ENCODE results near the gene USF3. TPM values are rescaled to one million over a fixed set of nuclear protein-coding genes. Genes with fewer than 3 reads are reported as not detected.

The USF3 gene
- total RNA-seq, 2 experiments from 2014 or later: 31.4 to 32.6 TPM

- no peak overlapping the region for H3K27ac ChIP-seq (ENCODE audit: low read depth in 1 of 2, low read length in 2 of 2)
Observed at GRCh38 chr3:113607219-113607596, 89.2 kb downstream of the USF3 start.

GRCh38 chr3:113606539-113607218, 89.8 kb downstream of the USF3 start:
- ATAC-seq (ENCODE audit: poor library complexity) (peak; percentile 91), DNase-seq (peak in 13 of 14 experiments; percentile 2 to 74 (median 20))
- Mint-ChIP-seq H3K9me3 (no peaks in the 10 kb centered on the region), H3K4me1 (ENCODE audit: low read depth) (peaks cover 29% of the 10 kb centered on the region), H3K27ac (peak overlapping the region; percentile 66), H3K27me3 (no peaks in the 10 kb centered on the region), H3K36me3 (ENCODE audit: low read depth) (peaks cover 93% of the 10 kb centered on the region), H3K4me3 (peak overlapping the region; percentile 27)
- Histone ChIP-seq H3K9me3 (ENCODE audit: control insufficient read depth in 1 of 2, insufficient read depth in 1 of 2, low read length in 2 of 2) (no peaks in the 10 kb centered on the region), H3K27ac (ENCODE audit: low read depth in 1 of 2, low read length in 2 of 2) (no peak overlapping the region), H3K4me3 (ENCODE audit: low read length) (no peak overlapping the region), H3K27me3 (ENCODE audit: control insufficient read depth in 1 of 2, insufficient read depth in 2 of 2, low read length in 2 of 2) (no peaks in the 10 kb centered on the region), H3K4me1 (ENCODE audit: insufficient read depth, low read length) (peaks cover 21% of the 10 kb centered on the region), H3K36me3 (ENCODE audit: insufficient read depth, low read length) (peaks cover 71% of the 10 kb centered on the region)
- intact Hi-C loops (cut with DNase I, micrococcal nuclease): no loop called here
- ChIA-PET POLR2A (interaction anchor here (1.0 kb wide), 1 partner anchor 140 kb away, joined by 3 read pairs; the partner anchor contains the start of gene ATP6V1A), CTCF (no interaction called here)
- no peak for TF ChIP-seq CTCF (IDR thresholded peaks at IDR 0.05)

More at GRCh38 chr3:113607219-113607596, 89.2 kb downstream of the USF3 start:
- ATAC-seq (ENCODE audit: poor library complexity) (no peak), DNase-seq (no peak)
- no peak overlapping the region for H3K4me3 ChIP-seq (ENCODE audit: low read length)
- no peaks in the 10 kb centered on the region for H3K9me3 ChIP-seq (ENCODE audit: control insufficient read depth in 1 of 2, insufficient read depth in 1 of 2, low read length in 2 of 2)
- H3K27me3 Mint-ChIP-seq: no peaks in the 10 kb centered on the region
- H3K27me3 ChIP-seq (ENCODE audit: control insufficient read depth in 1 of 2, insufficient read depth in 2 of 2, low read length in 2 of 2): no peaks in the 10 kb centered on the region
- CTCF ChIA-PET: no interaction called here
- POLR2A ChIA-PET: interaction anchor here (0.8 kb wide), 1 partner anchor 449 kb away, joined by 3 read pairs; no protein-coding TSS in a partner anchor
- peaks cover 93% of the 10 kb centered on the region for H3K36me3 Mint-ChIP-seq (ENCODE audit: low read depth)
- H3K27ac Mint-ChIP-seq: peak overlapping the region; percentile 66
- H3K9me3 Mint-ChIP-seq: no peaks in the 10 kb centered on the region
- peaks cover 29% of the 10 kb centered on the region for H3K4me1 Mint-ChIP-seq (ENCODE audit: low read depth)
- peaks cover 71% of the 10 kb centered on the region for H3K36me3 ChIP-seq (ENCODE audit: insufficient read depth, low read length)
- peaks cover 21% of the 10 kb centered on the region for H3K4me1 ChIP-seq (ENCODE audit: insufficient read depth, low read length)
- intact Hi-C loops (cut with DNase I, micrococcal nuclease): no loop called here
- TF ChIP-seq CTCF (IDR thresholded peaks at IDR 0.05): no peak
- no peak overlapping the region for H3K4me3 Mint-ChIP-seq

GRCh38 chr3:113602836-113603235, 93.6 kb downstream of the USF3 start:
- Histone ChIP-seq H3K9me3 (ENCODE audit: control insufficient read depth in 1 of 2, insufficient read depth in 1 of 2, low read length in 2 of 2) (no peaks in the 10 kb centered on the region), H3K36me3 (ENCODE audit: insufficient read depth, low read length) (peaks cover 48% of the 10 kb centered on the region), H3K4me1 (ENCODE audit: insufficient read depth, low read length) (peaks cover 21% of the 10 kb centered on the region), H3K27me3 (ENCODE audit: control insufficient read depth in 1 of 2, insufficient read depth in 2 of 2, low read length in 2 of 2) (no peaks in the 10 kb centered on the region), H3K27ac (ENCODE audit: low read depth in 1 of 2, low read length in 2 of 2) (no peak overlapping the region), H3K4me3 (ENCODE audit: low read length) (no peak overlapping the region)
- peaks cover 78% of the 10 kb centered on the region for H3K36me3 Mint-ChIP-seq (ENCODE audit: low read depth)
- POLR2A ChIA-PET: interaction anchor here (0.5 kb wide), 1 partner anchor 913 kb away, joined by 3 read pairs; no protein-coding TSS in a partner anchor
- CTCF ChIA-PET: no interaction called here
- no peak overlapping the region for H3K27ac Mint-ChIP-seq
- TF ChIP-seq CTCF (IDR thresholded peaks at IDR 0.05): no peak
- no peaks in the 10 kb centered on the region for H3K27me3 Mint-ChIP-seq
- ATAC-seq (ENCODE audit: poor library complexity) (no peak), DNase-seq (no peak)
- H3K9me3 Mint-ChIP-seq: no peaks in the 10 kb centered on the region
- H3K4me3 Mint-ChIP-seq: no peak overlapping the region
- H3K4me1 Mint-ChIP-seq (ENCODE audit: low read depth): peaks cover 25% of the 10 kb centered on the region
- intact Hi-C loops (cut with DNase I, micrococcal nuclease): no loop called here

Data from CD4-positive, alpha-beta T cell (primary cell).